Neuron (in vitro differentiated cells): Measurements from ENCODE around the gene ERBB4.

ENCODE experiments used
- H2AFZ ChIP-seq: one replicate; pipeline ENCODE4 v1.6.1; 2013; ENCODE audit warnings: low read depth, mild to moderate bottlenecking, inconsistent platforms, low read length, moderate library complexity
- H3K27me3 ChIP-seq: one replicate; pipeline ENCODE4 v1.6.1; 2013; ENCODE audit warnings: low read length; ENCODE audit not compliant: insufficient read depth
- H3K36me3 ChIP-seq: one replicate; pipeline ENCODE4 v1.6.1; 2013; ENCODE audit warnings: low read length; ENCODE audit not compliant: insufficient read depth
- H3K4me1 ChIP-seq: one replicate; pipeline ENCODE4 v1.6.1; 2013; ENCODE audit warnings: low read length; ENCODE audit not compliant: insufficient read depth
- H3K4me3 ChIP-seq: 2 replicates; pipeline ENCODE4 v1.5.1; 2013; ENCODE audit warnings: mild to moderate bottlenecking, low read length, moderate library complexity
- H3K9me3 ChIP-seq: one replicate; pipeline ENCODE4 v1.6.1; 2013; ENCODE audit warnings: low read length

Gene ERBB4

DNA sequence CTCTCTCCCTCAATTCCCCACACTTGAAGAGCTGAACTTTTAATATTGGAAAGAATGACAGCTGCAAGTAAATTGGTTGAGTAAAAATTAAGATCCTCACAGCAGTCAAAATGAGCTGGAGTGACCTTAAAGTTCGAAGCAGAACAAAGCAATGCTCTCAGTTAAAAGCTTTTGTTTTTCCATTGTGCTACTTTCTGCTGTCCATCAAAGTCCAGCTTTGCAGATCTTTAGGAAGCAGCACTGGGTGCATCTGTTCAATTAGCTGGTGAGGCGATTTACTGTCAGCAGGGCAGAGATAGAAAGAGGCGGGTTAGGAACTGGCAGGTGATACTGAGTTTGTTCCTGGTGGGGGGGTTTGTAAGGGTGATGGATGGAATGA lies 1147.4 kb downstream of the ERBB4 start:
- peaks cover 6% of the 10 kb centered on the region for H3K36me3 ChIP-seq
- H3K4me1 ChIP-seq = peaks cover 34% of the 10 kb centered on the region
- H3K9me3 ChIP-seq = no peaks in the 10 kb centered on the region
- H3K27me3 ChIP-seq = no peaks in the 10 kb centered on the region
- H3K4me3 ChIP-seq = peak overlapping the region; percentile 4
- no peak overlapping the region for H2AFZ ChIP-seq

- Histone ChIP-seq H3K4me1 (peaks cover 34% of the 10 kb centered on the region), H3K4me3 (peak overlapping the region; percentile 4), H3K27me3 (no peaks in the 10 kb centered on the region), H2AFZ (no peak overlapping the region), H3K36me3 (peaks cover 6% of the 10 kb centered on the region), H3K9me3 (no peaks in the 10 kb centered on the region)
Measured at GRCh38 chr2:211390536-211391188, 1147.9 kb downstream of the ERBB4 start.

DNA sequence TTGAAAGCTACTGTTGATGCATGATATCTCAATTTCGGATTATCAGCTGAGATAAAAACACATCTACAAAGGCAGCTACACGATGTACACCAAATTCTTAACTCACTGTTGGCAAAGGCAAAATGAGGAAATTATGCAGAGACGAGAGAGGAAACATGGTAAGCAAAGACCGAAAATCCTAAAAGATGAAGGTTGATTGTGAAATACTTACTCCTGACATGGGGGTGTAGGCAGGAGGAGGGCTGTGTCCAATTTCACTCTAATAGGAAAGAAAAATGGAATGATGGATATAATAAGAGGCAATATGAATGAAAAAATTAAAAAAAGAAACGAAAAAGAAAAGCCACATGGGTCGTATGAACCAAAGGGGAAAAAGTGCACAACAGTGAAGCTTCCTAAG lies 1150.9 kb downstream of the ERBB4 start:
- H3K4me3 ChIP-seq = no peak overlapping the region
- H3K4me1 ChIP-seq = peaks cover 32% of the 10 kb centered on the region
- H3K36me3 ChIP-seq = peaks cover 6% of the 10 kb centered on the region
- no peaks in the 10 kb centered on the region for H3K27me3 ChIP-seq
- H3K9me3 ChIP-seq = peaks cover 2% of the 10 kb centered on the region
- no peak overlapping the region for H2AFZ ChIP-seq

DNA sequence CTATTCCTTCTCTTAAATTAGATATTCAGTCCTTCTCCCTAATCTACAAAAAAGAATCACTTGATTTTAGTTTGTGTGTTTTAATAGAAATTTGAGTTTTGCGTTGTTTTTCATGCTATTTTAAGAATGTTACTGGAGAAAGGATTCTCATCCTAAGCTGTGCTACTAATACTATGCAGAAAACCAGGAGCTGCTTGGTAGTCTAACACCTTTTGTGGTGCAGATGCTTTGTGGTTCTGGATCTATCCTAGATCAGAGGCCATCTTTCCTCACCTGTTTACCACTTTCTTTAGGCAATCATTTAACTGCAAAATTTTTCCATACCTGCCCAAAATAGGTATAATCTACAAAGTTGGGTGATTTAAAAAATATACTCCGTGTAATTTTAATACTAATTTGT lies 1158.6 kb downstream of the ERBB4 start:
- H2AFZ ChIP-seq = no peak overlapping the region
- peaks cover 4% of the 10 kb centered on the region for H3K4me1 ChIP-seq
- H3K36me3 ChIP-seq = peaks cover 8% of the 10 kb centered on the region
- H3K9me3 ChIP-seq = peaks cover 2% of the 10 kb centered on the region
- no peak overlapping the region for H3K4me3 ChIP-seq
- no peaks in the 10 kb centered on the region for H3K27me3 ChIP-seq

DNA sequence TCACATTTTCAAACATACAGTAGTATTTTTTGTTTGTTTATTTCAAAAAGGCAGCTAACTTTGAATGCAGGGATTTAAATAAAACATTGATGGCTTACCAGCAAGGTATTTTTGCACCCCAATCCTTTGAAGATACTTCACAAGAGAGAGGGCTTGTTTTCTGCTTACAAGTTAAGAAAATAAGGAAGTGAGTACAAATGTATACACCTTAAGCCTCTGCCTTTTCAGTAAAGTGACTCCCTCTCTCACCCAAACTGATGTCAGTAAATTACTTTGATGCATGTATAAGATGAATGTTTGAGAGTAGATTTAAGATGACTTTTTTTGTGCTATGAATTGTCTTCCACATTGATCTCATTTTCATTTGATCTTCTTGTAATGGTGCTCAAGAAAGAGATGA lies 1162.2 kb downstream of the ERBB4 start:
- Histone ChIP-seq H3K9me3 (no peaks in the 10 kb centered on the region), H3K27me3 (no peaks in the 10 kb centered on the region), H3K4me1 (no peaks in the 10 kb centered on the region), H3K36me3 (no peaks in the 10 kb centered on the region), H2AFZ (no peak overlapping the region), H3K4me3 (no peak overlapping the region)

DNA sequence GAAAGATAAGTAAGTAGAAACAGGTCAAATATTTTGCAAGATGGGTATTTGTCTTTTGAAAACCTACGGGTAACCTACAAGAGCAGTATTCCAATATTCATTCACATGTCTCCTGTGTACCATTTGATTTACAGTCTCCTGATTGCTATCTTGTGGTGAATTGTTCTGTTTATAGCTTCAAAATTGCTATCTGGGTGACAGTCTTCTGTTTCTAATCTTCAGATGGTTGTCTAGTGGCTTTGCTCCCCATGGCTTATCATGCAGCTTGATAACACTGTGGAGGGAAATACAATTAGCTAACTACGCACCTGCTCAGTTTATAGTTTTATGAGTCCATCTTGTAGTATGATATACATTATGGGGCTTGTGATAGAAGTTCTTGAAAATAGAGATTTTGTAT lies 1165.4 kb downstream of the ERBB4 start:
- no peaks in the 10 kb centered on the region for H3K9me3 ChIP-seq
- no peak overlapping the region for H3K4me3 ChIP-seq
- H2AFZ ChIP-seq = no peak overlapping the region
- no peaks in the 10 kb centered on the region for H3K27me3 ChIP-seq
- H3K36me3 ChIP-seq = no peaks in the 10 kb centered on the region
- peaks cover 4% of the 10 kb centered on the region for H3K4me1 ChIP-seq

DNA sequence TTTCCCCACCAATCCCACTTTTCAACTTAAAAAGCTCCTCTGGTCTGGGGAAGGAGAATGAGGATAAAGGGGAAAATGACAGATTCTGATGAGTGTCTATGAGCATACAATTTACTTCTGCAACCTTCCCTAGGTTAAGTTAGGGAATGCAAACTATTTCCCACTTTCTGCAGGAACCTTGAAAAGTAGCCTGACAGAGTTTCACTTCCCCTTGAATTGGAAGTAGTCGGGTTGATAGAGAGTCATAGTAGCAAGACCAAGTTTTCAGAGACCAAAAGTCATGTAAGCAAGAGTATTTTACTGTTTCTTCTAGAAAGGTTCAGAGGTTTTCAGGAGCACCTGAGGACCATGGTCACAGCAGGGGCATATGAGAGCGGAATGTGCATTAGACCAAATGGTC lies 1167.1 kb downstream of the ERBB4 start:
- H3K4me1 ChIP-seq = peaks cover 11% of the 10 kb centered on the region
- no peak overlapping the region for H2AFZ ChIP-seq
- H3K36me3 ChIP-seq = no peaks in the 10 kb centered on the region
- no peaks in the 10 kb centered on the region for H3K27me3 ChIP-seq
- H3K9me3 ChIP-seq = no peaks in the 10 kb centered on the region
- H3K4me3 ChIP-seq = no peak overlapping the region

GRCh38 chr2:211368467-211368866 lies 1170.1 kb downstream of the ERBB4 start:
- Histone ChIP-seq H3K4me3 (no peak overlapping the region), H3K4me1 (peaks cover 13% of the 10 kb centered on the region), H3K9me3 (no peaks in the 10 kb centered on the region)

DNA sequence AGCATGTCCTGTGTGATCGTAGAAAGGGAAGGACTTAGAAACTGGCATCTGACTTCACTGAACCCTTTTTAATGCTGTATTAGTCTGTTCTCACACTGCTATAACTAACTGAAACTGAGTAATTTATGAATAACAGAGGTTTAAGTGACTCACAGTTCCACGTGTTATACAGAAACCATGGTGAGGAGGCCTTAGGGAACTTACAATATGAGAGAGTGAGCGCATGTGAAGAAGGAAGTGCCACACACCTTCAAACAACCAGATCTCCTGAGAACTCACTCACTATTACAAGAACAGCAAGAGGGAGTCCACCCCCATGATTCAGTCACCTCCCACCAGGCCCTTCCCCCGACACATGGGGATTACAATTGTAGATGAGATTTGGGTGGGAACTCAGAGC lies 1170.9 kb downstream of the ERBB4 start:
- Histone ChIP-seq H3K4me3 (no peak overlapping the region), H3K4me1 (peaks cover 13% of the 10 kb centered on the region), H2AFZ (no peak overlapping the region), H3K27me3 (no peaks in the 10 kb centered on the region), H3K36me3 (no peaks in the 10 kb centered on the region), H3K9me3 (no peaks in the 10 kb centered on the region)

More at GRCh38 chr2:211368467-211368866, 1170.1 kb downstream of the ERBB4 start:
- Histone ChIP-seq H2AFZ (no peak overlapping the region), H3K36me3 (no peaks in the 10 kb centered on the region), H3K27me3 (no peaks in the 10 kb centered on the region)

- no peaks in the 10 kb centered on the region for H3K9me3 ChIP-seq
Measured at GRCh38 chr2:211367293-211367692, 1171.3 kb downstream of the ERBB4 start.

GRCh38 chr2:211364911-211365310 lies 1173.7 kb downstream of the ERBB4 start:
- Histone ChIP-seq H3K27me3 (no peaks in the 10 kb centered on the region), H3K36me3 (no peaks in the 10 kb centered on the region), H3K4me1 (peaks cover 13% of the 10 kb centered on the region), H3K4me3 (no peak overlapping the region), H2AFZ (no peak overlapping the region), H3K9me3 (no peaks in the 10 kb centered on the region)

More at GRCh38 chr2:211367293-211367692, 1171.3 kb downstream of the ERBB4 start:
- H3K4me3 ChIP-seq = no peak overlapping the region
- H3K36me3 ChIP-seq = no peaks in the 10 kb centered on the region
- peaks cover 13% of the 10 kb centered on the region for H3K4me1 ChIP-seq
- H3K27me3 ChIP-seq = no peaks in the 10 kb centered on the region
- H2AFZ ChIP-seq = no peak overlapping the region

GRCh38 chr2:211361383-211361782 lies 1177.2 kb downstream of the ERBB4 start:
- Histone ChIP-seq H3K4me3 (no peak overlapping the region), H3K36me3 (no peaks in the 10 kb centered on the region), H3K27me3 (no peaks in the 10 kb centered on the region), H2AFZ (no peak overlapping the region), H3K9me3 (no peaks in the 10 kb centered on the region), H3K4me1 (peaks cover 8% of the 10 kb centered on the region)

DNA sequence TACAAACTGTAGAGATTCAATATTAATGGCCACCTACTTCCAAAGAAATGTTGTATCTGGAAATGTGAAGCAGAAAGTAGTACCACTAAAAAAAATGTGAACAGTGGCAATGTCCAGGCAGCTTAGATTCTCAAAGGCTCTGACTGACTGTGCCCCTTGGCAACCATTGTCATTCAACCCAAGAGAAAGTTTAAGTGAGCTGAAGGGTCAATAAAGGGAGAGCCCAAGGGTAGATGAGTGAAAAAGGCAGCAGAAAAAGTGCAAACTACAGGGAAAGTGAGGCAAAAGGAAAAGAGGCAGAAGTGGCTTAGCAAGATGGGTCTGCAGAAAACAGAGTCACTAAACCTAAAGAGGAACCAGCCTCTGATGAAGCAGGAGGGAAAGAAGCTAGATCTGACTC lies 1179.3 kb downstream of the ERBB4 start:
- Histone ChIP-seq H3K9me3 (no peaks in the 10 kb centered on the region), H3K4me3 (no peak overlapping the region), H3K27me3 (no peaks in the 10 kb centered on the region), H3K36me3 (no peaks in the 10 kb centered on the region), H2AFZ (no peak overlapping the region), H3K4me1 (peaks cover 6% of the 10 kb centered on the region)

DNA sequence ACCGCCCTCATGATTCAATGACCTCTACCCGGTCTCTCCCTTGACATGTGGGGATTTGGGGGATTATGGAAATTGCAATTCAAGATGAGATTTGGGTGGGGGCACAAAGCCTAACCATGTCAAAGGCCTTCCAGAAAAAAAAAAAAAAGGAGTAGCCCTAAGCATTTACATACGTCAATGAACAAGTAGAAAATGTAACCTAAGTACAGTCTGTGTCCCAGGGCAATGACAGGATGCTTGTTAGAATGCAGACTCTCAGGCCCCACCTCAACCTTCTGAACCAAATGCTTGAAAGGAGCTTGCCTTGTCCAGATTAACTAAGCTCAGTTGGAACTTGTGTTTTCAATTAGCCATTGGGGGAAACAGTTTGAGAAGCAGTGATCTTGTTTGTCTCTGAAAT lies 1180.1 kb downstream of the ERBB4 start:
- no peaks in the 10 kb centered on the region for H3K9me3 ChIP-seq
- H3K4me3 ChIP-seq = no peak overlapping the region
- H3K36me3 ChIP-seq = no peaks in the 10 kb centered on the region
- H3K27me3 ChIP-seq = no peaks in the 10 kb centered on the region
- no peak overlapping the region for H2AFZ ChIP-seq
- H3K4me1 ChIP-seq = peaks cover 6% of the 10 kb centered on the region
